ENCODE results near the gene AMH. TPM values are rescaled to one million over a fixed set of nuclear protein-coding genes. Genes with fewer than 3 reads are reported as not detected.

Gene AMH
- total and polyA plus RNA-seq, 2 experiments from 2014 or later = 1.9 to 6.8 TPM

GRCh38 chr19:2245273-2245672, 3.9 kb upstream of the AMH start:
- DNase-seq (ENCODE audit: low spot score) (no peak), ATAC-seq (no peak)
- Histone ChIP-seq H3K79me2 (replicated peaks; ENCODE audit: insufficient read depth) (peaks cover 36% of the 10 kb centered on the region), H4K20me1 (replicated peaks; ENCODE audit: insufficient read depth) (peaks cover 26% of the 10 kb centered on the region), H3K9me2 (ENCODE audit: insufficient read depth) (no peaks in the 10 kb centered on the region), H3K4me3 (no peak overlapping the region), H3K36me3 (ENCODE audit: insufficient read depth) (peaks cover 13% of the 10 kb centered on the region), H3F3A (replicated peaks; ENCODE audit: low read depth) (0 out of 2 replicates have a peak, but pooled peaks cover 6% of the 10 kb centered on the region), H3K4me1 (ENCODE audit: insufficient read depth) (peaks cover 5% of the 10 kb centered on the region), H3K4me2 (no peak overlapping the region), H3K27ac (ENCODE audit: low read depth) (no peak overlapping the region), H2AFZ (no peak overlapping the region), H3K27me3 (ENCODE audit: insufficient read depth) (no peaks in the 10 kb centered on the region)
- Mint-ChIP-seq H3K27ac (no peak overlapping the region), H3K36me3 (ENCODE audit: low read depth) (peaks cover 53% of the 10 kb centered on the region), H3K27me3 (ENCODE audit: insufficient read depth, low read depth, poor library complexity) (peaks cover 9% of the 10 kb centered on the region), H3K4me1 (peaks cover 15% of the 10 kb centered on the region), H3K9me3 (no peaks in the 10 kb centered on the region), H3K4me3 (no peak overlapping the region)
- TF ChIP-seq EZH2phosphoT487 (IDR thresholded peaks at IDR 0.05; ENCODE audit: unreplicated experiment) = no peak
- no peak for TF ChIP-seq ZNF114 (CRISPR knock-in tag; IDR thresholded peaks at IDR 0.05)
- no peak for TF ChIP-seq ZNF331 (CRISPR knock-in tag; IDR thresholded peaks at IDR 0.05; ENCODE audit: low read depth)
- no peak for TF ChIP-seq ZNF462 (CRISPR knock-in tag; IDR thresholded peaks at IDR 0.05)
- no peak for TF ChIP-seq CTCF (conservative IDR thresholded peaks at IDR 0.05; ENCODE audit: low read depth in 2 of 2)
- no peak for TF ChIP-seq CREB1 (CRISPR knock-in tag; IDR thresholded peaks at IDR 0.05; ENCODE audit: low read depth)
- TF ChIP-seq STAT1 (IDR thresholded peaks at IDR 0.05; ENCODE audit: unreplicated experiment) = no peak
- TF ChIP-seq NANOG (IDR thresholded peaks at IDR 0.05; ENCODE audit: borderline replicate concordance) = no peak

Measured in GM23338 (cell line).